Fibroblast of lung (primary cell): ENCODE data around the gene AFAP1L2.

Source experiments
- EZH2 ChIP-seq: IDR thresholded peaks from 2 replicates; pipeline ENCODE4 v1.5.1; 2012; ENCODE audit warnings: low read length, control low read depth, mild to moderate bottlenecking; ENCODE audit errors: missing control alignments
- TF ChIP-seq, protein P1 (sequence below), 2 donors: IDR thresholded peaks in 1 of 2; conservative IDR thresholded peaks in 1 of 2; 1 replicate in 1 of 2; 2 replicates in 1 of 2; pipeline ENCODE4 v1.5.1; 2011 to 2012; ENCODE audit warnings: low read length in 2 of 2, control low read depth in 1 of 2, inconsistent platforms in 1 of 2, low read depth in 1 of 2, mild to moderate bottlenecking in 1 of 2

DNA sequence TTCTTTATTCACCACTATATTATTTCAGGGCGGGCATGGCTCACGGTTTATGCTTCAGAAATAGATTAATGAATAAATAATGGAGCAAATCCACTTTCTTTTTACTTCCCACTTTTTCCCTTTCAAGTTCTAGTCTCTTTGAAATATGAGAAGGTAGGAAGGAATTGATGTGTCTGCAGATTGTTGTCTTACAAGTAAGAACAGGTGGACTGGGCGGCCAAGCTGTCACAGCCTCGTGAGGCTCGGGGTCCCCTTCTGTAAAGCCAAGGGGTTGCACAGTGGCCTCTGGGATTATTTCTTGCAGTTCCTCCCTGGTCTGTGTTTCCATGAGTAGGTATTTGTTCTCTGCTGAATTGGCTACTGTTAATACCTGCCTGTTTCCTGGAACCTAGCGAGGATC lies 154.1 kb downstream of the AFAP1L2 start:
- TF ChIP-seq, protein P1, sequence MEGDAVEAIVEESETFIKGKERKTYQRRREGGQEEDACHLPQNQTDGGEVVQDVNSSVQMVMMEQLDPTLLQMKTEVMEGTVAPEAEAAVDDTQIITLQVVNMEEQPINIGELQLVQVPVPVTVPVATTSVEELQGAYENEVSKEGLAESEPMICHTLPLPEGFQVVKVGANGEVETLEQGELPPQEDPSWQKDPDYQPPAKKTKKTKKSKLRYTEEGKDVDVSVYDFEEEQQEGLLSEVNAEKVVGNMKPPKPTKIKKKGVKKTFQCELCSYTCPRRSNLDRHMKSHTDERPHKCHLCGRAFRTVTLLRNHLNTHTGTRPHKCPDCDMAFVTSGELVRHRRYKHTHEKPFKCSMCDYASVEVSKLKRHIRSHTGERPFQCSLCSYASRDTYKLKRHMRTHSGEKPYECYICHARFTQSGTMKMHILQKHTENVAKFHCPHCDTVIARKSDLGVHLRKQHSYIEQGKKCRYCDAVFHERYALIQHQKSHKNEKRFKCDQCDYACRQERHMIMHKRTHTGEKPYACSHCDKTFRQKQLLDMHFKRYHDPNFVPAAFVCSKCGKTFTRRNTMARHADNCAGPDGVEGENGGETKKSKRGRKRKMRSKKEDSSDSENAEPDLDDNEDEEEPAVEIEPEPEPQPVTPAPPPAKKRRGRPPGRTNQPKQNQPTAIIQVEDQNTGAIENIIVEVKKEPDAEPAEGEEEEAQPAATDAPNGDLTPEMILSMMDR (conservative IDR thresholded peaks at IDR 0.05 in 1 of 2, IDR thresholded peaks at IDR 0.05 in 1 of 2; ENCODE audit: low read depth in 1 of 2, low read length in 2 of 2): no peak
- no peak for TF ChIP-seq EZH2
